A549 (cell line): ENCODE results near the gene FANCB. TPM values are rescaled to one million over a fixed set of nuclear protein-coding genes. Genes with fewer than 3 reads are reported as not detected.
A peak's percentile ranks its signal among the peaks of the same experiment; 100 is the strongest.

ENCODE experiments used
- ATAC-seq, 2 experiments: fragments of 200-7000 bp in 1 of 2; fragments of >200 bp in 1 of 2; cut with Nextera tagmentation in 1 of 2; cut with Tn5 transposase in 1 of 2; 3 replicates each; pipeline versions ENCODE4 v1.8.0 to v1.9.1; 2018 to 2020; ENCODE audit warnings: mild to moderate bottlenecking in 1 of 2, moderate library complexity in 1 of 2
- CTCF ChIA-PET: fragments of 300-600 bp; sonication (Branson Sonifier 250); formaldehyde crosslinking; extraction: SDS; loops from one replicate; lab custom pipeline; 2021; ENCODE audit warnings: antibody characterized with exemption, inconsistent platforms; lab: Yijun Ruan, JAX
- POLR2A ChIA-PET: fragments of 350-600 bp; formaldehyde crosslinking; extraction: SDS; loops from one replicate; lab custom pipeline; 2021; ENCODE audit warnings: antibody characterized with exemption, inconsistent platforms; lab: Yijun Ruan, JAX
- DNase-seq, 2 experiments: peaks; one replicate each; pipeline versions ENCODE4 v3.0.0 to v3.0.0-alpha.2; 2011 to 2016; ENCODE audit warnings: low read depth in 1 of 2, low spot score in 1 of 2
- FAIRE-seq: peaks from 2 replicates; lab custom pipeline; 2011; peaks lifted over from hg19 to GRCh38; lab: Jason Lieb, UNC
- H3K27ac ChIP-seq, 2 experiments: fragments of >200 bp; sonication (Bioruptor Twin); formaldehyde crosslinking; 3 replicates each; pipeline ENCODE4 v1.5.1; 2016 to 2017
- H3K4me1 ChIP-seq: fragments of >200 bp; sonication (Bioruptor Twin); formaldehyde crosslinking; 3 replicates; pipeline ENCODE4 v1.6.1; 2016
- H3K4me2 ChIP-seq: fragments of >200 bp; sonication (Bioruptor Twin); formaldehyde crosslinking; 3 replicates; pipeline ENCODE4 v1.6.1; 2016
- H3K4me3 ChIP-seq: fragments of >200 bp; sonication (Bioruptor Twin); formaldehyde crosslinking; 3 replicates; pipeline ENCODE4 v1.5.1; 2016
- H3K9me3 ChIP-seq: fragments of >200 bp; sonication (Bioruptor Twin); formaldehyde crosslinking; 3 replicates; pipeline ENCODE4 v1.6.1; 2016
- CEBPB ChIP-seq, 2 experiments: fragments of >200 bp in 1 of 2; sonication (Bioruptor Twin) in 1 of 2; formaldehyde crosslinking in 1 of 2; IDR thresholded peaks; 2 replicates each; pipeline ENCODE4 v1.6.1; 2012 to 2016
- CHD2 ChIP-seq: fragments of 150-350 bp; IDR thresholded peaks from 2 replicates; pipeline ENCODE4 v1.6.1; 2014; ENCODE audit warnings: low read length; ENCODE audit not compliant: partially characterized antibody
- E2F6 ChIP-seq: IDR thresholded peaks from 2 replicates; pipeline ENCODE4 v1.6.1; 2012; ENCODE audit warnings: low read depth, borderline replicate concordance
- EHMT2 ChIP-seq: fragments of 200-600 bp; sonication (generic); IDR thresholded peaks from 2 replicates; pipeline ENCODE4 v1.6.1; 2016; ENCODE audit warnings: antibody characterized with exemption, low read depth, mild to moderate bottlenecking, moderate library complexity
- EP300 ChIP-seq, 2 experiments: fragments of >200 bp; sonication (Bioruptor Twin); formaldehyde crosslinking; IDR thresholded peaks; 2 replicates in 1 of 2; 3 replicates in 1 of 2; pipeline ENCODE4 v1.6.1; 2016 to 2017
- ESRRA ChIP-seq: fragments of 150-350 bp; IDR thresholded peaks from 2 replicates; pipeline ENCODE4 v1.6.1; 2014; ENCODE audit warnings: mild to moderate bottlenecking, low read length, borderline replicate concordance
- FOXS1 ChIP-seq: fragments of 250-450 bp; sonication (Bioruptor Pico); IDR thresholded peaks from 2 replicates; pipeline ENCODE4 v1.5.0; 2020; ENCODE audit warnings: mild to moderate bottlenecking, moderate library complexity
- GATA3 ChIP-seq: IDR thresholded peaks from 2 replicates; pipeline ENCODE4 v1.6.1; 2012; ENCODE audit warnings: borderline replicate concordance
- HES2 ChIP-seq: fragments of >200 bp; sonication (Bioruptor Twin); formaldehyde crosslinking; IDR thresholded peaks from 2 replicates; pipeline ENCODE4 v1.6.1; 2016
- HEYL ChIP-seq: fragments of 250-450 bp; sonication (Bioruptor Pico); IDR thresholded peaks from 2 replicates; pipeline ENCODE4 v1.8.0; 2021; ENCODE audit warnings: mild to moderate bottlenecking, moderate library complexity
- HMGXB4 ChIP-seq: fragments of 250-450 bp; sonication (Bioruptor Pico); IDR thresholded peaks from 2 replicates; pipeline ENCODE4 v1.5.0; 2021; ENCODE audit warnings: mild to moderate bottlenecking, moderate library complexity, borderline replicate concordance
- HOXB13 ChIP-seq: fragments of 250-450 bp; sonication (Bioruptor Pico); IDR thresholded peaks from 2 replicates; pipeline ENCODE4 v1.5.0; 2020; ENCODE audit warnings: low read depth, mild to moderate bottlenecking, moderate library complexity
- HOXB5 ChIP-seq: fragments of 250-450 bp; sonication (Bioruptor Pico); IDR thresholded peaks from 2 replicates; pipeline ENCODE4 v1.5.0; 2020; ENCODE audit warnings: mild to moderate bottlenecking, moderate library complexity
- KDM1A ChIP-seq: fragments of 200-600 bp; sonication (generic); IDR thresholded peaks from 2 replicates; pipeline ENCODE4 v1.6.1; 2016; ENCODE audit warnings: low read depth, mild to moderate bottlenecking
- MAFK ChIP-seq: fragments of 450-650 bp; IDR thresholded peaks from 2 replicates; pipeline ENCODE4 v1.6.1; 2014; ENCODE audit not compliant: partially characterized antibody
- MAX ChIP-seq: IDR thresholded peaks from 2 replicates; pipeline ENCODE4 v1.6.1; 2012
- MAZ ChIP-seq: fragments of 150-350 bp; IDR thresholded peaks from 2 replicates; pipeline ENCODE4 v1.6.1; 2014; ENCODE audit warnings: antibody characterized with exemption, low read depth, low read length, borderline replicate concordance
- MYC ChIP-seq: IDR thresholded peaks from 2 replicates; pipeline ENCODE4 v1.6.1; 2012; ENCODE audit warnings: mild to moderate bottlenecking, inconsistent platforms, low read length, improper control_type of control experiment, borderline replicate concordance
- NFE2L2 ChIP-seq: fragments of 150-350 bp; conservative IDR thresholded peaks from 2 replicates; pipeline ENCODE4 v1.6.1; 2014; ENCODE audit warnings: low read length
- PBX3 ChIP-seq: IDR thresholded peaks from 2 replicates; pipeline ENCODE4 v1.6.1; 2012
- POLR2A ChIP-seq: IDR thresholded peaks from 2 replicates; pipeline ENCODE4 v1.6.1; 2012; ENCODE audit warnings: mild to moderate bottlenecking, low read length
- RARB ChIP-seq: fragments of 250-450 bp; sonication (Bioruptor Pico); IDR thresholded peaks from 2 replicates; pipeline ENCODE4 v1.8.0; 2021; ENCODE audit warnings: mild to moderate bottlenecking, moderate library complexity
- REST ChIP-seq: fragments of 200-600 bp; sonication (generic); IDR thresholded peaks from 2 replicates; pipeline ENCODE4 v1.6.1; 2016; ENCODE audit warnings: antibody characterized with exemption, mild to moderate bottlenecking, moderate library complexity
- RFX5 ChIP-seq: fragments of 450-650 bp; IDR thresholded peaks from 2 replicates; pipeline ENCODE4 v1.7.1; 2014; ENCODE audit warnings: antibody characterized with exemption, mild to moderate bottlenecking, moderate library complexity
- USF2 ChIP-seq: fragments of 450-650 bp; IDR thresholded peaks from 2 replicates; pipeline ENCODE4 v1.6.1; 2014; ENCODE audit warnings: antibody characterized with exemption
- ZNF302 ChIP-seq: fragments of 250-450 bp; sonication (Bioruptor Pico); IDR thresholded peaks from 2 replicates; pipeline ENCODE4 v1.9.0; 2021; ENCODE audit warnings: inconsistent platforms, mild to moderate bottlenecking, moderate library complexity
- WGBS: methylation state at CpG from one replicate; pipeline ENCODE4 v1.1.6; 2017; ENCODE audit errors: missing lambda C conversion rate; 5-methylcytosine and 5-hydroxymethylcytosine counted together
- polyA plus RNA-seq, 4 experiments: library from polyadenylated mRNA; depleted of rRNA in 3 of 4; stranded (reverse); fragments of >200 nt; fragmentation: RNase III in 1 of 4; extraction: RNeasy Plus Mini Kit Qiagen cat#74134 plus additional on column Dnase treatment in 1 of 4; gene quantifications; 2 replicates in 3 of 4; 3 replicates in 1 of 4; pipeline ENCODE4 v1.2.3, GENCODE V29; 2011 to 2017

Gene FANCB
- polyA plus RNA-seq, 2 of the 4 experiments (the other 2 are of a cell fraction) = 5.3 to 7.8 TPM

GRCh38 chrX:14872355-14872754 lies 514 bp downstream of the FANCB start:
- ChIA-PET CTCF (no interaction called here), POLR2A (interaction anchor here (0.6 to 1.0 kb wide), 6 partner anchors 12 to 843 kb away, joined by 3 to 5 read pairs (median 4); partner anchors contain the start of genes ASB9 and GEMIN8)
- no peak for FAIRE-seq
- TF ChIP-seq POLR2A (no peak), RFX5 (no peak), RARB (CRISPR knock-in tag) (no peak), USF2 (no peak), CEBPB (IDR thresholded peaks at IDR 0.05) (no peak), GATA3 (no peak), MAX (no peak), HOXB5 (CRISPR knock-in tag) (no peak), ESRRA (no peak), HEYL (no peak), E2F6 (no peak), FOXS1 (CRISPR knock-in tag) (no peak), MYC (no peak), HMGXB4 (CRISPR knock-in tag) (no peak), PBX3 (no peak), EHMT2 (no peak), EP300 (IDR thresholded peaks at IDR 0.05) (no peak), ZNF302 (CRISPR knock-in tag) (no peak), REST (no peak)
- H3K4me2 ChIP-seq = peak overlapping the region; percentile 71
- H3K4me1 ChIP-seq = peaks cover 12% of the 10 kb centered on the region; the same call in 2 of the 3 replicates
- no peak for DNase-seq
- peak overlapping the region; percentile 89 for H3K4me3 ChIP-seq
- peak overlapping the region; percentile 75 to 78 for H3K27ac ChIP-seq
- 15% methylated on average over 7 of the region's 7 CpGs for WGBS
- ATAC-seq = no peak
- H3K9me3 ChIP-seq = peaks cover 12% of the 10 kb centered on the region

- peak; percentile 46 for FAIRE-seq
- H3K4me3 ChIP-seq = no peak overlapping the region; the same call in 1 of the 3 replicates
- CTCF ChIA-PET = no interaction called here
- TF ChIP-seq MAFK = no peak
- TF ChIP-seq KDM1A = no peak
- no peak for TF ChIP-seq HOXB13 (CRISPR knock-in tag)
- no peak for TF ChIP-seq MAZ
- TF ChIP-seq CHD2 = no peak
- no peak for TF ChIP-seq FOXS1 (CRISPR knock-in tag)
- TF ChIP-seq REST = no peak
- TF ChIP-seq NFE2L2 = no peak
- TF ChIP-seq HES2 = no peak
- no peak for TF ChIP-seq HEYL
These were observed 1.1 kb downstream of the FANCB start for GRCh38 chrX:14871767-14872166.

More at GRCh38 chrX:14871767-14872166, 1.1 kb downstream of the FANCB start:
- POLR2A ChIA-PET = no interaction called here
- no peak for DNase-seq
- WGBS = 77% methylated on average over 1 of the region's 1 CpG
- ATAC-seq = no peak
- Histone ChIP-seq H3K4me2 (peak overlapping the region; percentile 71), H3K4me1 (peaks cover 12% of the 10 kb centered on the region; the same call in 2 of the 3 replicates), H3K9me3 (peaks cover 16% of the 10 kb centered on the region), H3K27ac (no peak overlapping the region)
